Subcutaneous adipose tissue (tissue), 4 donors: Measurements from ENCODE around the gene PRSS58. TPM values are rescaled to one million over a fixed set of nuclear protein-coding genes. Genes with fewer than 3 reads are reported as not detected.

ENCODE experiments used
- total RNA-seq, 4 donors: library from RNA; depleted of rRNA; stranded (reverse); fragments of >200 nt; gene quantifications; one replicate each; pipeline ENCODE4 v1.1.0, GENCODE V29; 2016
- TF ChIP-seq, protein P1 (sequence below): fragments of 450-650 bp; IDR thresholded peaks from one replicate; pipeline ENCODE4 v1.5.1; 2016; ENCODE audit warnings: low read depth, mild to moderate bottlenecking, control low read depth, antibody characterized with exemption, moderate library complexity

Gene PRSS58
- total RNA-seq, 4 donors from 2014 or later, result not detected

DNA sequence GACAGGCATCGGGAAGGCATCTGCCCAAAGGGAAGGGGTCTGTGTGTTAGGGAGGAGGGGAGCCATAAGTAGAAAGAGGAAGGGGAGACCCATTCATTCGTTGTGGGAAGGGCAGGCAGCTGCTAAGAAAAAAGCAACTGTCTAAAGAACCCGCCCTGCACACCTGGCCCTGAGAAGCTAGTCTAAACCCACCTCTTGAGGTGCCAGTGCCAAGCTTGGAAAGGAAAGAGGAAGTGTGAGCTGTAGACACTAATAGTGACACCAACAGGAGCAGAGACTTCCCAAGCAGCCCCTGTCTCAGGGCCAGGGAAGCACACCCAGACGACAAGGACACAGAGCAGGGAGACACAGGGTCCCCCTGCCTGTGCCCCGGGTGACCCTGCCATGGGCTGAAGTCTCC lies 40.8 kb upstream of the PRSS58 start:
- TF ChIP-seq, protein P1, sequence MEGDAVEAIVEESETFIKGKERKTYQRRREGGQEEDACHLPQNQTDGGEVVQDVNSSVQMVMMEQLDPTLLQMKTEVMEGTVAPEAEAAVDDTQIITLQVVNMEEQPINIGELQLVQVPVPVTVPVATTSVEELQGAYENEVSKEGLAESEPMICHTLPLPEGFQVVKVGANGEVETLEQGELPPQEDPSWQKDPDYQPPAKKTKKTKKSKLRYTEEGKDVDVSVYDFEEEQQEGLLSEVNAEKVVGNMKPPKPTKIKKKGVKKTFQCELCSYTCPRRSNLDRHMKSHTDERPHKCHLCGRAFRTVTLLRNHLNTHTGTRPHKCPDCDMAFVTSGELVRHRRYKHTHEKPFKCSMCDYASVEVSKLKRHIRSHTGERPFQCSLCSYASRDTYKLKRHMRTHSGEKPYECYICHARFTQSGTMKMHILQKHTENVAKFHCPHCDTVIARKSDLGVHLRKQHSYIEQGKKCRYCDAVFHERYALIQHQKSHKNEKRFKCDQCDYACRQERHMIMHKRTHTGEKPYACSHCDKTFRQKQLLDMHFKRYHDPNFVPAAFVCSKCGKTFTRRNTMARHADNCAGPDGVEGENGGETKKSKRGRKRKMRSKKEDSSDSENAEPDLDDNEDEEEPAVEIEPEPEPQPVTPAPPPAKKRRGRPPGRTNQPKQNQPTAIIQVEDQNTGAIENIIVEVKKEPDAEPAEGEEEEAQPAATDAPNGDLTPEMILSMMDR, result no peak

DNA sequence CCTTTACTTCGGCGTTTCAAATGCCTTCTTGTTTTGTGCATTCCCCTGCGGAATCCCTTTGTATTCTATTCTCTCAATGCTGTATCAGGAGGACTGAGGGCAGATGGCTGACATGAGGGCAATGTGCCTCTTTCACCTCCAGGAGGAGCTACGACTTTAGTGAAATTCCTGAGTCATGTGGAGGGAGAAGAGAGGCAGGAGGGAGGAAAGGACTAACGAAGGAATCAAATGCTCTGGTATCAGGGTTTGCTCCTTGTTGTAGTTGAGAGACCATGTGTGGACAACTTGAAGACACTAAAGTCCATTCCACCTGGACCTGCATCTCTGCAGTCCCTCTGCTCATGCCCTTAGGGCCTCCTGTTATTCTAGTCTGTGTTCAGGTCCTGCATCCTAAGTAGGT lies 40.2 kb upstream of the PRSS58 start:
- TF ChIP-seq, protein P1, result no peak

DNA sequence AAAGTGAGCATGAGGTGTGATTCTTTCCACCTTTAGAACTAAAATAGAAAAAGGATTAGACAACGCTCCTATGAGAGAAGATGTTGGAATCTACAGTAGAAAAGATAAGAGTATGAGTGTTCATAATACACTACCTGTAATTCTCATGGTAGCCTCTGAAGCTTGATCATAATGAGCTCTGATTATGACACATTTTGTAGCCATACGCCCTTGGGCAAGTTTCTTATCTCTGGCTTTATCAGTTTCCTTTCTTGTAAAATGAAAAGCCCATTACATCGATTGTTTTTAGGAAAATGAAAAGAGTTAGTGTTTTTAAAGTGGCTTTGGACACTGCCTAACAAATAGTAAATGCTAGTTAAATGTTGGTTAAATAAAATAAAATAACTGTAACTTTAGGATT lies 22.4 kb upstream of the PRSS58 start:
- TF ChIP-seq, protein P1, result no peak

DNA sequence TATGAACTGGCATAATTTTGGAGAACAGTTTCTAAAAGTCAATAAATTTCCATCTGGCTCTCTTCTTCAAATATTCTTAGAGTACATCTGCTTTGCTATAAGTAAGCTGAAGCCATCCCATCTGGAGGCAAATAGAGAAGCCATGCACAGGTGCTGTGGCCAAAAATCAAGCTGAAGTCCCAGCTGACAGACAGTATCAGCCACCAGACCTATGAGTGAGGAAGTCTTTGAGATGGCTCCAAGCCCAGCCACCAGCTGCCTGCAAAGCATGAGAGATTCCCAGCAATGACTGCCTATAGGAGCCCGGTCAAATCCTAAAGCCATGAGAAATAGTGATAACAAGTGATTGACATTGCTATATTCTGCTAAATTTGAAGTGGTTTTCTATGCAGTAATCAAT lies 21.7 kb upstream of the PRSS58 start:
- TF ChIP-seq, protein P1, result no peak

DNA sequence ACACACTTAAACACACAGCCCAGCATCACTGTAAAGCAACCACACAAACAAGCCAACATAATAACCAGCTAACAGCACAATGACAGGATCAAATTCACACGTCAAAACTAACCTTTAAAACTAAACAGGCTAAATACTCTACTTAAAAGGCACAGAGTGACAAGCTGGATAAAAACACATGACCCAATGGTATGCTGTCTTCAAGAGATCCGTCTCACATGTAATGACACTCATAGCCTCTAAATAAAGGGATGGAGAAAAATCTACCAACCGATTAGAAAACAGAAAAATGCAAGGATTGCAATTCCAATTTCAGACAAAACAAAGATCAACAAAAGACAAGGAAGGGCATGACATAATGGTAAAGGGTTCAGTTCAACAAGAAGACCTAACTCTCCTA lies 17.2 kb upstream of the PRSS58 start:
- TF ChIP-seq, protein P1, result no peak

DNA sequence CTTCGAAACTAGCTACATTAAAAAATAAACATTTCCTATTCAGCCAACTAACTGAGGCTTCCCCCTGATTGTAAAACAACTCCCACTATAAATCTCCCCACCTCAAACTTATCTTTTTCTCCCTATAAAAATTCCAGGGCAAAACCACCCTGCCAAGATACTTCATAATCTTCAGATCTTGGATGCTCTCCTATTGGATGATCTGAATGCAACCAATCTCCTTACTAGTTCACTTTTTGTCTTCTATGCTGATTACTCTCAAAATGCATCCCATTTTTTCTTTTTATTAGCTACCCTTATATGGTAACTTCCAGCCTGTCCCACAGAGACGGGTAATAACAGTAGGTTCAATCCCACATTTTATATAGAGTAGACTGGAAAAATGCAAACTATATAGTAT lies 15.0 kb upstream of the PRSS58 start:
- TF ChIP-seq, protein P1, result no peak

DNA sequence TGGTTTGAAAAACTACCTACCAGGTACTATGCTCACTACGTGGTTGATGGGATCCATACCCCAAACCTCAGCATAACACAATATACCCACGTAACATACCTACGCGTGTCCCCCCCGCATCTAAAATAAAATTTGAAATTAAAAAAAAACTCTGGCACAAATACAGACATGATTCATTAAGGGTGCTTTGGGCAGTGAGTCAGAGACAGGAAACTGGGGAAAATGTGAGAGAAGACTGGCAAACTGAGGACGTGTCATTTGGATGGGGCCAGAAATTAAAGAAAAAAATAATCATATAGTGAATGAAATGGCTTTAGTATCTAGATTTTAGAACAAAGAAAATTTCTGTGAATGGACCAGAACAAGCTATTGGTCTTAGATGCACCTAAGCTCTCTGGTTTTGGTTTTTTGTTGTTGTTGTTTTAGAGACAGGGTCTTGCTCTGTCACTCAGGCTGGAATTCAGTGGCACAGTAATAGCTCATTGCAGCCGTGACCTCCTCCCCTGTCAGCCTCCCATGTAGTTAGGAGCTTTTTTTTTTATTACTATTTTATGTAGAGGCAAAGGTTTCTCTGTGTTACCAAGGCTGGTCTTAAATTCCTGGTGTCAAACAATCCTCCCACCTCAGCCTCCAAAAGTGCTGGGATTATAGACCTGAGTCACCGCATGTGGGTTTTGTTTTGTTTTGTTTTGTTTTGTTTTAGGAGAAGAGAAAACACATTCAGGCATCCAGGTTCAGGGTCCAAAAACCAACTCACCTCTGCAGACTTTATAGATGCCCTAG lies 5.9 kb upstream of the PRSS58 start:
- TF ChIP-seq, protein P1, result no peak
